ENCODE results near the gene VPS51.

Gene VPS51

GRCh38 chr11:65083834-65084597, 12.0 kb upstream of the VPS51 start, which contains the start of the genes CDCA5 and ZFPL1:
Gene CDCA5 (minus strand): TSS chr11:65084040. CDS start chr11:65083978, 62 bp downstream.
Gene ZFPL1 (plus strand): TSS chr11:65084222. CDS start chr11:65084699, 477 bp downstream.
- peak; percentile 96 for DNase-seq (ENCODE audit: low read depth)
- peak within 1 kb of the TSS; percentile 97 for H3K4me3 ChIP-seq (ENCODE audit: low read length)
- TF ChIP-seq, protein P1, sequence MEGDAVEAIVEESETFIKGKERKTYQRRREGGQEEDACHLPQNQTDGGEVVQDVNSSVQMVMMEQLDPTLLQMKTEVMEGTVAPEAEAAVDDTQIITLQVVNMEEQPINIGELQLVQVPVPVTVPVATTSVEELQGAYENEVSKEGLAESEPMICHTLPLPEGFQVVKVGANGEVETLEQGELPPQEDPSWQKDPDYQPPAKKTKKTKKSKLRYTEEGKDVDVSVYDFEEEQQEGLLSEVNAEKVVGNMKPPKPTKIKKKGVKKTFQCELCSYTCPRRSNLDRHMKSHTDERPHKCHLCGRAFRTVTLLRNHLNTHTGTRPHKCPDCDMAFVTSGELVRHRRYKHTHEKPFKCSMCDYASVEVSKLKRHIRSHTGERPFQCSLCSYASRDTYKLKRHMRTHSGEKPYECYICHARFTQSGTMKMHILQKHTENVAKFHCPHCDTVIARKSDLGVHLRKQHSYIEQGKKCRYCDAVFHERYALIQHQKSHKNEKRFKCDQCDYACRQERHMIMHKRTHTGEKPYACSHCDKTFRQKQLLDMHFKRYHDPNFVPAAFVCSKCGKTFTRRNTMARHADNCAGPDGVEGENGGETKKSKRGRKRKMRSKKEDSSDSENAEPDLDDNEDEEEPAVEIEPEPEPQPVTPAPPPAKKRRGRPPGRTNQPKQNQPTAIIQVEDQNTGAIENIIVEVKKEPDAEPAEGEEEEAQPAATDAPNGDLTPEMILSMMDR (conservative IDR thresholded peaks at IDR 0.05; ENCODE audit: low read length): no peak

- TF ChIP-seq, protein P1 (conservative IDR thresholded peaks at IDR 0.05; ENCODE audit: low read length): no peak
- H3K4me3 ChIP-seq (ENCODE audit: low read length): peak overlapping the region; percentile 97
- no peak for DNase-seq (ENCODE audit: low read depth)
These were observed 11.2 kb upstream of the VPS51 start for GRCh38 chr11:65084598-65085375.

GRCh38 chr11:65085446-65085845, 10.6 kb upstream of the VPS51 start:
- no peak for DNase-seq (ENCODE audit: low read depth)
- TF ChIP-seq, protein P1 (conservative IDR thresholded peaks at IDR 0.05; ENCODE audit: low read length): no peak
- peak overlapping the region; percentile 97; the same call in 1 of the 2 replicates for H3K4me3 ChIP-seq (ENCODE audit: low read length)

- DNase-seq (ENCODE audit: low read depth): no peak
- TF ChIP-seq, protein P1 (conservative IDR thresholded peaks at IDR 0.05; ENCODE audit: low read length): no peak
- H3K4me3 ChIP-seq (ENCODE audit: low read length): no peak overlapping the region
These were observed 9.2 kb upstream of the VPS51 start for GRCh38 chr11:65086809-65087208.

DNA sequence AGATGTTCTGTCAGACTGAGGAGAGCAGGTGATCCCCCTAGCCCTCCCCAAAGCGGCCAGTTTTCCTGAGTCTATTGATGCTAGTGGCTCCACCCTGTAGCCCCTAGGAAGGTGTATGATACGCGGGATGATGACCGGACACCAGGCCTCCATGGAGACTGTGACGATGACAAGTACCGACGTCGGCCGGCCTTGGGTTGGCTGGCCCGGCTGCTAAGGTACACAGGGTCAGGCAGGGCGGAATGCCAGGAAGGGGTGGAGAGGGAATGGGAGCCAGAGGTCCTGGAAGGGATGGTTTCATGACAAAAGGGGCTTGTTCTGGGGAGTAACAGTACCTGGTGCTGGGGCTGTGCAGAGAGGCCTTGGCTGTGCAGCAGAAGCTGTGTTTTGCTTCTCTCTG, 8.8 kb upstream of the VPS51 start:
- TF ChIP-seq, protein P1 (conservative IDR thresholded peaks at IDR 0.05; ENCODE audit: low read length): no peak
- no peak for DNase-seq (ENCODE audit: low read depth)
- H3K4me3 ChIP-seq (ENCODE audit: low read length): no peak overlapping the region

- no peak for DNase-seq (ENCODE audit: low read depth)
- no peak overlapping the region for H3K4me3 ChIP-seq (ENCODE audit: low read length)
- TF ChIP-seq, protein P1 (conservative IDR thresholded peaks at IDR 0.05; ENCODE audit: low read length): no peak
These were observed 8.2 kb upstream of the VPS51 start for GRCh38 chr11:65087827-65088226.
